Ectodermal cell (in vitro differentiated cells): Measurements from ENCODE around the gene GOLGA1.
"Not testable (repeated sequence)": the region's sequence is repeated elsewhere in the genome, so short reads cannot be mapped to it uniquely, and the experiment has no call there.

ENCODE experiments used
- H3K27ac ChIP-seq: 2 replicates; pipeline ENCODE4 v1.7.0; 2013; ENCODE audit warnings: mild to moderate bottlenecking, low read depth, low read length; ENCODE audit not compliant: insufficient read depth, poor library complexity, severe bottlenecking
- H3K27me3 ChIP-seq: 2 replicates; pipeline ENCODE4 v1.7.0; 2013; ENCODE audit warnings: mild to moderate bottlenecking, low read length; ENCODE audit not compliant: insufficient read depth, control insufficient read depth, poor library complexity, severe bottlenecking
- H3K36me3 ChIP-seq: one replicate; pipeline ENCODE4 v1.7.0; 2013; ENCODE audit warnings: low read length; ENCODE audit not compliant: control insufficient read depth, insufficient read depth
- H3K4me1 ChIP-seq: one replicate; pipeline ENCODE4 v1.7.0; 2013; ENCODE audit warnings: low read length; ENCODE audit not compliant: control insufficient read depth, insufficient read depth
- H3K4me3 ChIP-seq: 2 replicates; pipeline ENCODE4 v1.7.0; 2013; ENCODE audit warnings: low read depth, low read length, control low read depth; ENCODE audit not compliant: insufficient read depth
- H3K9me3 ChIP-seq: 2 replicates; pipeline ENCODE4 v1.7.0; 2013; ENCODE audit warnings: mild to moderate bottlenecking, low read length, moderate library complexity; ENCODE audit not compliant: control insufficient read depth
- WGBS, 2 experiments: methylation state at CpG; one replicate each; pipeline ENCODE4 v1.1.7; 2013; ENCODE audit warnings: missing lambda C conversion rate in 2 of 2; 5-methylcytosine and 5-hydroxymethylcytosine counted together

The GOLGA1 gene

DNA sequence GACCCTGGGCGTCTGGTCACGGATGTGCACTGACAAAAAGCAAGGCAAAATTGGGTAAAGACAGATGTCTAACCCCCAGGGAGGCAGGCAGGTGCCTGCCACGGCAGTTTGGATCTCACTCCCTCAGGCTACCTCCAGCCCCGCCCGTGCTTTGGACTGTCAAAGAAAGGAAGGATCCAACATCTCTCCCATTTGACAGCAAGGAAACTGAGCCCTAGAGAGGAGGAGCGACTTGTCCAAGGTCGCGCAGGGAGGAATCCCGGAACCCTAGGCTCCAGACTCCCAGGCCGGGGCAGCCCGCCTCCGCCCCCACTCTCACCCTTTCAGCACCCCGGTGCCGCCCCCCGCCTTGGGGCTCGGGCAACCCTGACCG, 376 bp downstream of the GOLGA1 start:
- Histone ChIP-seq H3K27me3 (no peaks in the 10 kb centered on the region), H3K36me3 (no peaks in the 10 kb centered on the region), H3K27ac (peak overlapping the region; percentile 86), H3K4me3 (peak overlapping the region; percentile 92), H3K9me3 (no peaks in the 10 kb centered on the region), H3K4me1 (no peaks in the 10 kb centered on the region)
- 0% methylated on average over 17 of the region's 17 CpGs for WGBS, 2 experiments

GRCh38 chr9:124939944-124940343, 939 bp downstream of the GOLGA1 start:
- no peaks in the 10 kb centered on the region for H3K27me3 ChIP-seq

DNA sequence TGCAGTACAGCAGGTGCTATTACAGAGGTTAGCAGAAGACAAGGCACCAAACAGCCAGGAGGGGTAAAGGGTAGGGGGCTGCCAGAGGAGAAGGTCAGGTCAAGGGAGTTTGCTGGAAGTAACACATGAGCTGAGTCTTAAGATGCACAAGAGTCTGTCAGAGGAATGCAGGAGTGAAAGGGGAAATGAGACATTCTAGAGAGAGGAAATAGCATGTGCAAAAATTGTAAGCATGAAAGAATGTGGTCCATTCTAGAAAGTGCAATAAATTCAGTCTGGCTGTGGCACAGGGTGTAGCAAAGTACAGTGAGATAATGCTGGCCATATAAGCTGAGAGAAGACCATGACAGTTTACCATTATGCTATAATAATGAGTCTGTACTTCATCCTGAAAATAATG, 6.6 kb downstream of the GOLGA1 start:
- Histone ChIP-seq H3K36me3 (peaks cover 5% of the 10 kb centered on the region), H3K4me3 (no peak overlapping the region), H3K27ac (no peak overlapping the region), H3K9me3 (no peaks in the 10 kb centered on the region), H3K4me1 (no peaks in the 10 kb centered on the region), H3K27me3 (no peaks in the 10 kb centered on the region)

More at GRCh38 chr9:124939944-124940343, 939 bp downstream of the GOLGA1 start:
- Histone ChIP-seq H3K36me3 (no peaks in the 10 kb centered on the region), H3K4me3 (peak overlapping the region; percentile 92), H3K4me1 (no peaks in the 10 kb centered on the region), H3K9me3 (no peaks in the 10 kb centered on the region), H3K27ac (no peak overlapping the region)

DNA sequence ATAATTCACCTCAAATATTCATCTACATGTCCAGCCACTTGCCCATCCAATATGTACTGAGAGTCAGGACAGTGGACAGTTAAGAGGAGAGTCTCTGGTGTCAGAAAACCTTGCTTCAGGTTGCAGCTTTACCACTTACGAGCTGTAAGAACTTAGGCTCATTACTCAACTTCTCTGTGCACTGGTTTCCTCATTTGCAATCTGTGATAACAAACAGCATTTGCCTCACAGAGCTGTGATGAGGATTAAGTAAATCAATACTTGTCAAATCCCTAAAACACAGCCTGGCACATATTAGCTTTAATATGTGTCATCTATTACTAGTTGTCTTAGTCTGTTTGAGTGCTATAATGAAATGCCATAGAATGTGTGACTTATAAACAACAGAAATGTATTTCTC, 8.6 kb downstream of the GOLGA1 start:
- H3K4me1 ChIP-seq = no peaks in the 10 kb centered on the region
- no peaks in the 10 kb centered on the region for H3K27me3 ChIP-seq
- no peak overlapping the region for H3K4me3 ChIP-seq
- peaks cover 5% of the 10 kb centered on the region for H3K36me3 ChIP-seq
- WGBS, 2 experiments = 93 to 95% methylated on average over 1 of the region's 1 CpG
- no peaks in the 10 kb centered on the region for H3K9me3 ChIP-seq
- H3K27ac ChIP-seq = no peak overlapping the region

GRCh38 chr9:124929464-124929863, 11.4 kb downstream of the GOLGA1 start:
- peaks cover 5% of the 10 kb centered on the region for H3K36me3 ChIP-seq
- 98 to 100% methylated on average over 3 of the region's 3 CpGs for WGBS, 2 experiments
- H3K27me3 ChIP-seq = no peaks in the 10 kb centered on the region
- no peak overlapping the region for H3K27ac ChIP-seq
- no peak overlapping the region for H3K4me3 ChIP-seq
- no peaks in the 10 kb centered on the region for H3K9me3 ChIP-seq
- H3K4me1 ChIP-seq = no peaks in the 10 kb centered on the region

- H3K27ac ChIP-seq = no peak overlapping the region
- no peaks in the 10 kb centered on the region for H3K4me1 ChIP-seq
- 92 to 95% methylated on average over 2 of the region's 3 CpGs for WGBS, 2 experiments
- peaks cover 5% of the 10 kb centered on the region for H3K36me3 ChIP-seq
- no peak overlapping the region for H3K4me3 ChIP-seq
- no peaks in the 10 kb centered on the region for H3K27me3 ChIP-seq
- no peaks in the 10 kb centered on the region for H3K9me3 ChIP-seq
Measured at GRCh38 chr9:124928116-124928515, 12.8 kb downstream of the GOLGA1 start.

- 92 to 96% methylated on average over 6 of the region's 6 CpGs for WGBS, 2 experiments
- H3K36me3 ChIP-seq, H3K9me3 ChIP-seq, H3K27ac ChIP-seq, H3K4me1 ChIP-seq, H3K4me3 ChIP-seq, H3K27me3 ChIP-seq: not testable (repeated sequence)
Measured at GRCh38 chr9:124920394-124920793, 20.5 kb downstream of the GOLGA1 start.

GRCh38 chr9:124914753-124915405, 26.0 kb downstream of the GOLGA1 start:
- H3K27ac ChIP-seq = no peak overlapping the region
- no peak overlapping the region for H3K4me3 ChIP-seq
- no peaks in the 10 kb centered on the region for H3K27me3 ChIP-seq
- H3K4me1 ChIP-seq = no peaks in the 10 kb centered on the region
- H3K36me3 ChIP-seq = no peaks in the 10 kb centered on the region
- 95 to 96% methylated on average over 5 of the region's 5 CpGs for WGBS, 2 experiments
- no peaks in the 10 kb centered on the region for H3K9me3 ChIP-seq

DNA sequence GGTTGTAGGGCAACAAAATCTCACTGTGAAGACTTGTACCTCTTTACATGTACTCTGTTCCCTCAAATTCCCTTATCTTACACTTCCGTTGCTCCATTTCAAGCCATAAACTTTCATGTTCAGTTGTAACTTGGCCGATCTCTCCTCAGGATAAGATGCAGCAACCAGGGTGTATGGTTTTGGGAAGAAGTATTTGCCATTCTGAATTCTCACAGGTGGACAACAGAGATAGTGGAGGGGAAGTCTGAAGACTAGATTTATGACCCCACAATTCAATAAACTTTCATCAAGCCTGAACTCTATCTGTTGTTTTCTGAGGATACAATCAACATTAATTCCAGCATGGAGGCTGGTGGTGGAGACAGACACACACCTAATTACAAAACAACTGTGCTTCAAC, 27.5 kb downstream of the GOLGA1 start:
- no peaks in the 10 kb centered on the region for H3K27me3 ChIP-seq
- WGBS, 2 experiments = 97% methylated on average over 2 of the region's 2 CpGs
- no peak overlapping the region for H3K27ac ChIP-seq
- H3K4me1 ChIP-seq = no peaks in the 10 kb centered on the region
- no peaks in the 10 kb centered on the region for H3K36me3 ChIP-seq
- no peaks in the 10 kb centered on the region for H3K9me3 ChIP-seq
- no peak overlapping the region for H3K4me3 ChIP-seq

DNA sequence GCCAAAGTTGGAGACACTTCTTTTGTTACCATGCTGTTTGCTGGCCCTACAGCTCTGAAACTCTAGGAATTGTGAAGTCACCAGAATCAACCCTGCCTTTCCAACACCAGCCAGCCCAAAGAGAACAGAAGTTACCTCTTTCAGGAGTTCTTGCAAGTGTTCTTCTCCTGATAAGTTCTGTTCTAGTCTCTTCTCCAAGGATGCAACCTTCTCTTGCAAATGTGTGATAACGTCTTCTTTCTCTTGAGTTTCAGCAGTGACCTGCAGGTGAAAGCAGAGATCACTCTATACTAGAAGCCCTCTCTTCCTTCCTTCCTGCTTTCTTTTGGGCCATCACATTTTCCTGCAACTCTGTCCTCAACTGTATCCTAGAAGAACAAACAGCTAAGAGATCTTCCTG, 29.1 kb downstream of the GOLGA1 start:
- H3K36me3 ChIP-seq = no peaks in the 10 kb centered on the region
- no peaks in the 10 kb centered on the region for H3K4me1 ChIP-seq
- H3K27me3 ChIP-seq = no peaks in the 10 kb centered on the region
- no peak overlapping the region for H3K4me3 ChIP-seq
- H3K9me3 ChIP-seq = no peaks in the 10 kb centered on the region
- WGBS, 2 experiments = 91 to 92% methylated on average over 1 of the region's 1 CpG
- H3K27ac ChIP-seq = no peak overlapping the region

DNA sequence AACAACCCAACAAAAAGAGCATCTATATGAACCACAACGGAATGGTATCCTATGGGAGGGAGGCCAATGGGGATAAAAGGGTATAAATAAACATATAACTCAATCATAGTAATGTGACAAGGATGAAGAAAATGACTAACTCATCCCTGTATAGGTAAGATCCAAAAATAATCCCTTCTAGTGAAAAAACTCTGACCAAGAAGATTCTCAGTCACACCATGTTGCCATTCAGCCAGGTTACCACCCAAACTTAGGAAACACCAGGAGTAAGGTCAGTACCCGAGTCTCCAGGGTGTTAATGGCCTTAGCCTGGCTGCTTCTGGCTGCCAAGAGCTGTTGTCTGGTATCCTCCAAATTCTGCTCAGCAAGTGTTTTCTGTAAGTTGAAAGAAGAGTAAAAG, 32.8 kb downstream of the GOLGA1 start:
- Histone ChIP-seq H3K27ac (no peak overlapping the region), H3K27me3 (no peaks in the 10 kb centered on the region), H3K36me3 (no peaks in the 10 kb centered on the region), H3K9me3 (no peaks in the 10 kb centered on the region), H3K4me3 (no peak overlapping the region), H3K4me1 (no peaks in the 10 kb centered on the region)
- WGBS, 2 experiments = 89 to 95% methylated on average over 1 of the region's 2 CpGs
